SK-N-MC (cell line): ENCODE results near the gene ATE1.
"Not testable (repeated sequence)": the region's sequence is repeated elsewhere in the genome, so short reads cannot be mapped to it uniquely, and the experiment has no call there.

ENCODE experiments used
- DNase-seq: peaks from one replicate; pipeline ENCODE4 v3.0.0-alpha.2; 2011; ENCODE audit warnings: low read depth, low spot score
- H3K27ac ChIP-seq: fragments of 200-600 bp; sonication (generic); 2 replicates; pipeline ENCODE4 v1.5.1; 2016; ENCODE audit warnings: mixed run types
- H3K36me3 ChIP-seq: fragments of 200-600 bp; sonication (generic); 2 replicates; pipeline ENCODE4 v1.6.1; 2017; ENCODE audit warnings: antibody characterized with exemption, low read length, mixed read lengths; ENCODE audit not compliant: insufficient read depth
- H3K4me3 ChIP-seq: fragments of 200-600 bp; sonication (generic); 2 replicates; pipeline ENCODE4 v1.5.1; 2016
- H3K9ac ChIP-seq: fragments of 200-600 bp; sonication (generic); 2 replicates; pipeline ENCODE4 v1.8.0; 2017; ENCODE audit warnings: mixed run types, mixed read lengths; ENCODE audit not compliant: insufficient read length
- H3K9me3 ChIP-seq: fragments of 200-600 bp; sonication (generic); 2 replicates; pipeline ENCODE4 v1.6.1; 2017; ENCODE audit warnings: low read depth, mild to moderate bottlenecking, antibody characterized with exemption, low read length, moderate library complexity, mixed read lengths
- EZH2 ChIP-seq: fragments of 200-600 bp; sonication (generic); IDR thresholded peaks from one replicate; pipeline ENCODE4 v1.6.1; 2017; ENCODE audit warnings: antibody characterized with exemption
- FOXP2 ChIP-seq: optimal IDR thresholded peaks from 2 replicates; pipeline ENCODE3; 2011; ENCODE audit warnings: mild to moderate bottlenecking, moderate library complexity; ENCODE audit not compliant: insufficient read depth; ENCODE audit errors: extremely low read length, control extremely low read depth
- POLR2AphosphoS5 ChIP-seq: IDR thresholded peaks from 2 replicates; pipeline ENCODE4 v1.6.1; 2012; ENCODE audit warnings: mild to moderate bottlenecking, low read depth, low read length, borderline replicate concordance

ATE1 gene

GRCh38 chr10:121709675-121710073 lies 218.2 kb downstream of the ATE1 start:
- no peak for TF ChIP-seq FOXP2
- no peak for TF ChIP-seq POLR2AphosphoS5
- no peak for TF ChIP-seq EZH2
- no peaks in the 10 kb centered on the region for H3K36me3 ChIP-seq
- no peak for DNase-seq
- no peak overlapping the region for H3K9ac ChIP-seq
- no peak overlapping the region for H3K27ac ChIP-seq
- H3K4me3 ChIP-seq, result no peak overlapping the region
- H3K9me3 ChIP-seq, result no peaks in the 10 kb centered on the region

GRCh38 chr10:121708728-121709674 lies 218.8 kb downstream of the ATE1 start:
- Histone ChIP-seq H3K9me3 (no peaks in the 10 kb centered on the region), H3K9ac (no peak overlapping the region), H3K27ac (no peak overlapping the region), H3K4me3 (no peak overlapping the region), H3K36me3 (no peaks in the 10 kb centered on the region)
- DNase-seq, result no peak
- TF ChIP-seq EZH2 (no peak), FOXP2 (no peak), POLR2AphosphoS5 (no peak)

- no peak for DNase-seq
- Histone ChIP-seq H3K9ac (no peak overlapping the region), H3K9me3 (no peaks in the 10 kb centered on the region), H3K4me3 (no peak overlapping the region), H3K36me3 (no peaks in the 10 kb centered on the region), H3K27ac (no peak overlapping the region)
- no peak for TF ChIP-seq FOXP2
- no peak for TF ChIP-seq POLR2AphosphoS5
- no peak for TF ChIP-seq EZH2
These were observed 225.2 kb downstream of the ATE1 start for GRCh38 chr10:121702351-121703320.

- H3K9ac ChIP-seq, result no peak overlapping the region
- H3K27ac ChIP-seq, result no peak overlapping the region
- no peaks in the 10 kb centered on the region for H3K9me3 ChIP-seq
- H3K36me3 ChIP-seq, result no peaks in the 10 kb centered on the region
- no peak for DNase-seq
- TF ChIP-seq FOXP2 (no peak), EZH2 (no peak), POLR2AphosphoS5 (no peak)
- no peak overlapping the region for H3K4me3 ChIP-seq
These were observed 227.4 kb downstream of the ATE1 start for GRCh38 chr10:121700416-121700815.

GRCh38 chr10:121699703-121700102 lies 228.1 kb downstream of the ATE1 start:
- H3K27ac ChIP-seq, DNase-seq: not testable (repeated sequence)

GRCh38 chr10:121698902-121699301 lies 228.9 kb downstream of the ATE1 start:
- no peak overlapping the region for H3K27ac ChIP-seq

More at GRCh38 chr10:121699703-121700102, 228.1 kb downstream of the ATE1 start:
- H3K9ac ChIP-seq, H3K9me3 ChIP-seq, H3K4me3 ChIP-seq, H3K36me3 ChIP-seq: not testable (repeated sequence)

GRCh38 chr10:121698336-121698735 lies 229.5 kb downstream of the ATE1 start:
- no peaks in the 10 kb centered on the region for H3K9me3 ChIP-seq
- H3K4me3 ChIP-seq, result no peak overlapping the region
- no peak for DNase-seq
- no peak overlapping the region for H3K27ac ChIP-seq
- TF ChIP-seq FOXP2 (no peak), POLR2AphosphoS5 (no peak), EZH2 (no peak)
- no peaks in the 10 kb centered on the region for H3K36me3 ChIP-seq
- no peak overlapping the region for H3K9ac ChIP-seq

More at GRCh38 chr10:121698902-121699301, 228.9 kb downstream of the ATE1 start:
- Histone ChIP-seq H3K4me3 (no peak overlapping the region), H3K9ac (no peak overlapping the region), H3K9me3 (no peaks in the 10 kb centered on the region), H3K36me3 (no peaks in the 10 kb centered on the region)
- TF ChIP-seq EZH2 (no peak), FOXP2 (no peak)
- no peak for DNase-seq

GRCh38 chr10:121696854-121697253 lies 231.0 kb downstream of the ATE1 start:
- Histone ChIP-seq H3K27ac (no peak overlapping the region), H3K36me3 (no peaks in the 10 kb centered on the region)
- DNase-seq, result no peak

More at GRCh38 chr10:121696854-121697253, 231.0 kb downstream of the ATE1 start:
- TF ChIP-seq FOXP2 (no peak), EZH2 (no peak), POLR2AphosphoS5 (no peak)
- no peak overlapping the region for H3K9ac ChIP-seq
- H3K9me3 ChIP-seq, result no peaks in the 10 kb centered on the region
- no peak overlapping the region for H3K4me3 ChIP-seq
